Measurements from ENCODE around the gene CKAP4. TPM values are rescaled to one million over a fixed set of nuclear protein-coding genes. Genes with fewer than 3 reads are reported as not detected.

The CKAP4 gene
- total and polyA plus RNA-seq, 9 of the 15 experiments (the other 6 are each of a cell fraction or from before 2014, with no cell fraction given), result 0.08 to 0.20 TPM; not detected in 7

GRCh38 chr12:106246891-106247673 lies 738 bp downstream of the CKAP4 start:
- peak; percentile 76 for ATAC-seq
- TF ChIP-seq RERE (CRISPR knock-in tag; IDR thresholded peaks at IDR 0.05; ENCODE audit: borderline replicate concordance) (no peak), ELK1 (CRISPR knock-in tag; IDR thresholded peaks at IDR 0.05) (no peak), NRF1 (conservative IDR thresholded peaks at IDR 0.05 in 1 of 2, IDR thresholded peaks at IDR 0.05 in 1 of 2) (peak; percentile 65 to 72), ZFP91 (CRISPR knock-in tag; IDR thresholded peaks at IDR 0.05) (no peak), FOXJ3 (CRISPR knock-in tag; IDR thresholded peaks at IDR 0.05) (no peak), KAT8 (IDR thresholded peaks at IDR 0.05; ENCODE audit: low read depth) (no peak)
- Histone ChIP-seq H3K36me3 (ENCODE audit: control insufficient read depth, insufficient read depth, low read length) (no peaks in the 10 kb centered on the region), H3K9me3 (replicated peaks; ENCODE audit: control insufficient read depth, insufficient read depth, low read depth, low read length) (no peaks in the 10 kb centered on the region), H3K27ac (ENCODE audit: extremely low read depth, low read depth, low read length) (no peak overlapping the region), H3K4me3 (peak overlapping the region; percentile 24; the same call in 1 of the 2 replicates), H3K79me2 (ENCODE audit: control insufficient read depth, insufficient read depth, low read length) (no peaks in the 10 kb centered on the region), H3K9me1 (ENCODE audit: control insufficient read depth, insufficient read depth, low read length) (no peaks in the 10 kb centered on the region), H2AFZ (ENCODE audit: low read depth, low read length) (no peak overlapping the region), H3K9ac (ENCODE audit: insufficient read depth in 1 of 2, low read depth in 2 of 2, low read length in 2 of 2) (no peak overlapping the region), H3K4me1 (replicated peaks in 1 of 2; ENCODE audit: control insufficient read depth in 2 of 2, insufficient read depth in 2 of 2, low read length in 2 of 2) (peaks cover 0 to 17% of the 10 kb centered on the region in 2 experiments; a peak in 2 of 5 replicates), H4K20me1 (replicated peaks; ENCODE audit: control insufficient read depth, insufficient read depth, low read length) (no peaks in the 10 kb centered on the region; the same call in 1 of the 2 replicates), H3K27me3 (ENCODE audit: control insufficient read depth in 2 of 2, insufficient read depth in 2 of 2, low read length in 2 of 2) (peaks cover 16 to 40% of the 10 kb centered on the region in 2 experiments; a peak in 4 of 5 replicates), H3K4me2 (ENCODE audit: insufficient read depth, low read length) (no peak overlapping the region)
- CTCF ChIA-PET (ENCODE audit: low intra/inter-chr PET ratio), result no interaction called here
- FAIRE-seq, result no peak
- 40% methylated on average over 32 of the region's 71 CpGs for WGBS (ENCODE audit: insufficient coverage, low coverage, missing lambda C conversion rate)
- no TSS peak for BruUV-seq (replicated peaks)
- POLR2A ChIA-PET, result interaction anchor here (0.6 kb wide), 1 partner anchor 829 kb away, joined by 4 read pairs; no protein-coding TSS in a partner anchor
- DNase-seq (ENCODE audit: extremely low read depth in 1 of 4, low spot score in 3 of 4), result peak in 3 of 4 experiments; percentile 29 to 39 (median 29)
- intact Hi-C loops (cut with micrococcal nuclease) (no loop called here), in situ Hi-C loops (cut with MboI) (no loop called here)

Measured in K562 (cell line).